Gastrocnemius medialis (tissue), 4 donors: ENCODE results near the gene BLTP3A.
A peak's percentile ranks its signal among the peaks of the same experiment; 100 is the strongest.
"Not testable (repeated sequence)": the region's sequence is repeated elsewhere in the genome, so short reads cannot be mapped to it uniquely, and the experiment has no call there.

ENCODE experiments used
- CTCF ChIP-seq, 5 experiments: fragments of 450-650 bp in 3 of 5; fragments of 200-600 bp in 2 of 5; sonication (generic) in 2 of 5; IDR thresholded peaks in 4 of 5; conservative IDR thresholded peaks in 1 of 5; 1 replicate in 4 of 5; 2 replicates in 1 of 5; pipeline ENCODE4 v1.5.1; 2016 to 2019; ENCODE audit warnings: antibody characterized with exemption in 5 of 5, mild to moderate bottlenecking in 3 of 5, moderate library complexity in 3 of 5
- POLR2A ChIP-seq, 2 donors: fragments of 450-650 bp; IDR thresholded peaks; one replicate each; pipeline ENCODE4 v1.6.1; 2017; ENCODE audit warnings: antibody characterized with exemption in 2 of 2, mild to moderate bottlenecking in 2 of 2, moderate library complexity in 2 of 2

GRCh38 chr6:34756513-34756856 is 35.4 kb upstream of the BLTP3A start:
- peak in 1 of 5 experiments; percentile 32 for TF ChIP-seq CTCF (IDR thresholded peaks at IDR 0.05 in 4 of 5, conservative IDR thresholded peaks at IDR 0.05 in 1 of 5)
- TF ChIP-seq POLR2A (IDR thresholded peaks at IDR 0.05) = not testable (repeated sequence)
